HT1080 (cell line): Measurements from ENCODE around the gene NECTIN2. TPM values are rescaled to one million over a fixed set of nuclear protein-coding genes. Genes with fewer than 3 reads are reported as not detected.
"Not testable (repeated sequence)": the region's sequence is repeated elsewhere in the genome, so short reads cannot be mapped to it uniquely, and the experiment has no call there.

ENCODE experiments used
- DNase-seq: peaks from one replicate; pipeline ENCODE4 v3.0.0-alpha.2; 2015; ENCODE audit warnings: low read depth
- total RNA-seq: library from RNA; depleted of rRNA; stranded (reverse); fragments of >200 nt; shearing (Covaris generic); gene quantifications from 2 replicates; pipeline ENCODE4 v1.2.3, GENCODE V29; 2014

NECTIN2 gene
- total RNA-seq, 1 experiment from 2014 or later = 151 TPM

GRCh38 chr19:44848812-44849447 is 2.8 kb downstream of the NECTIN2 start:
- no peak for DNase-seq

GRCh38 chr19:44850641-44851109 is 4.6 kb downstream of the NECTIN2 start:
- no peak for DNase-seq

- no peak for DNase-seq
These were observed 5.3 kb downstream of the NECTIN2 start for GRCh38 chr19:44851427-44851826.

GRCh38 chr19:44855606-44856005 is 9.5 kb downstream of the NECTIN2 start:
- no peak for DNase-seq

- DNase-seq = no peak
These were observed 10.5 kb downstream of the NECTIN2 start for GRCh38 chr19:44856421-44857083.

GRCh38 chr19:44857837-44858236 is 11.7 kb downstream of the NECTIN2 start:
- no peak for DNase-seq

GRCh38 chr19:44861576-44861975 is 15.5 kb downstream of the NECTIN2 start:
- not testable (repeated sequence) for DNase-seq

- DNase-seq = no peak
These were observed 17.9 kb downstream of the NECTIN2 start for GRCh38 chr19:44863990-44864389.

GRCh38 chr19:44865196-44865767 is 19.2 kb downstream of the NECTIN2 start:
- no peak for DNase-seq

- no peak for DNase-seq
These were observed 20.6 kb downstream of the NECTIN2 start for GRCh38 chr19:44866664-44867063.

- no peak for DNase-seq
These were observed 21.5 kb downstream of the NECTIN2 start for GRCh38 chr19:44867578-44867977.

GRCh38 chr19:44869733-44870470 is 23.8 kb downstream of the NECTIN2 start:
- peak; percentile 98 for DNase-seq

GRCh38 chr19:44871809-44872208 is 25.7 kb downstream of the NECTIN2 start:
- DNase-seq = no peak

- DNase-seq = no peak
These were observed 26.6 kb downstream of the NECTIN2 start for GRCh38 chr19:44872661-44873060.

- DNase-seq = no peak
These were observed 28.2 kb downstream of the NECTIN2 start for GRCh38 chr19:44874317-44874716.

- peak; percentile 93 for DNase-seq
These were observed 29.8 kb downstream of the NECTIN2 start for GRCh38 chr19:44875666-44876451.

GRCh38 chr19:44876930-44877535 is 30.9 kb downstream of the NECTIN2 start:
- DNase-seq = peak; percentile 34

- no peak for DNase-seq
These were observed 32.2 kb downstream of the NECTIN2 start for GRCh38 chr19:44878120-44878865.

GRCh38 chr19:44879309-44880065 is 33.4 kb downstream of the NECTIN2 start:
- DNase-seq = no peak
